ENCODE measurements around the gene MMEL1.

MMEL1 gene

GRCh38 chr1:2586154-2587070, 46.4 kb downstream of the MMEL1 start, which contains the start of gene PRXL2B (continued):
- TF ChIP-seq TRIM28 (IDR thresholded peaks at IDR 0.05; ENCODE audit: borderline replicate concordance, low read length) (no peak), ZSCAN4 (tag by site-specific recombination; IDR thresholded peaks at IDR 0.05) (no peak), TSHZ1 (tag by site-specific recombination; IDR thresholded peaks at IDR 0.05; ENCODE audit: borderline replicate concordance) (no peak), ZNF169 (tag by site-specific recombination; IDR thresholded peaks at IDR 0.05) (no peak), PBX3 (CRISPR knock-in tag; IDR thresholded peaks at IDR 0.05) (no peak), ZNF449 (tag by site-specific recombination; IDR thresholded peaks at IDR 0.05) (no peak), ZNF335 (tag by site-specific recombination; conservative IDR thresholded peaks at IDR 0.05) (peak; percentile 36; the same call in 1 of the 2 replicates), REPIN1 (tag by site-specific recombination; IDR thresholded peaks at IDR 0.05; ENCODE audit: low read depth) (no peak), IKZF3 (tag by site-specific recombination; IDR thresholded peaks at IDR 0.05) (peak; percentile 86), ZNF133 (tag by site-specific recombination; IDR thresholded peaks at IDR 0.05) (no peak), KLF7 (tag by site-specific recombination; IDR thresholded peaks at IDR 0.05; ENCODE audit: borderline replicate concordance) (no peak), ZNF473 (tag by site-specific recombination; IDR thresholded peaks at IDR 0.05) (no peak), ZNF610 (tag by site-specific recombination; IDR thresholded peaks at IDR 0.05; ENCODE audit: borderline replicate concordance) (no peak), ZNF292 (tag by site-specific recombination; IDR thresholded peaks at IDR 0.05; ENCODE audit: borderline replicate concordance, low read depth) (no peak), SP2 (tag by site-specific recombination; IDR thresholded peaks at IDR 0.05) (peak; percentile 99), GLIS1 (tag by site-specific recombination; IDR thresholded peaks at IDR 0.05) (no peak), ZNF549 (tag by site-specific recombination; IDR thresholded peaks at IDR 0.05) (no peak), ZNF571 (tag by site-specific recombination; IDR thresholded peaks at IDR 0.05) (no peak), SP3 (tag by site-specific recombination; IDR thresholded peaks at IDR 0.05) (peak; percentile 96), WT1 (tag by site-specific recombination; IDR thresholded peaks at IDR 0.05) (no peak), ZNF221 (tag by site-specific recombination; IDR thresholded peaks at IDR 0.05; ENCODE audit: borderline replicate concordance) (no peak), ZNF639 (tag by site-specific recombination; IDR thresholded peaks at IDR 0.05) (no peak), BCL6B (tag by site-specific recombination; IDR thresholded peaks at IDR 0.05) (no peak), PRDM10 (tag by site-specific recombination; IDR thresholded peaks at IDR 0.05) (peak; percentile 72), ZNF266 (tag by site-specific recombination; IDR thresholded peaks at IDR 0.05; ENCODE audit: low read depth) (no peak)
